G401 (cell line): ENCODE measurements around the gene CCDC30. TPM values are rescaled to one million over a fixed set of nuclear protein-coding genes. Genes with fewer than 3 reads are reported as not detected.
"Not testable (repeated sequence)": the region's sequence is repeated elsewhere in the genome, so short reads cannot be mapped to it uniquely, and the experiment has no call there.

Experiments
- DNase-seq: peaks from one replicate; pipeline ENCODE4 v3.0.0-alpha.2; 2015; ENCODE audit warnings: low spot score
- in situ Hi-C: cut with HindIII; loops from 2 replicates; pipeline ENCODE4 v1.10.0; 2016; ENCODE audit warnings: low sequenced_read_pairs, mixed read lengths
- total RNA-seq: library from RNA; depleted of rRNA; stranded (reverse); fragments of >200 nt; shearing (Covaris generic); gene quantifications from 2 replicates; pipeline ENCODE4 v1.2.3, GENCODE V29; 2014

The CCDC30 gene
- total RNA-seq, 1 experiment from 2014 or later: 3.4 TPM

- in situ Hi-C loops: no loop called here
- DNase-seq: no peak
These were observed 43.5 kb downstream of the CCDC30 start for GRCh38 chr1:42506576-42506975.

- in situ Hi-C loops, DNase-seq: not testable (repeated sequence)
These were observed 48.6 kb downstream of the CCDC30 start for GRCh38 chr1:42511581-42512155.

GRCh38 chr1:42518908-42519307 lies 55.8 kb downstream of the CCDC30 start:
- no peak for DNase-seq
- in situ Hi-C loops: no loop called here

GRCh38 chr1:42523171-42523570 lies 60.1 kb downstream of the CCDC30 start:
- in situ Hi-C loops: no loop called here
- DNase-seq: no peak

GRCh38 chr1:42524330-42524729 lies 61.2 kb downstream of the CCDC30 start:
- in situ Hi-C loops: no loop called here
- DNase-seq: no peak

- in situ Hi-C loops: no loop called here
- DNase-seq: no peak
These were observed 66.7 kb downstream of the CCDC30 start for GRCh38 chr1:42529724-42530181.

GRCh38 chr1:42531043-42531442 lies 68.0 kb downstream of the CCDC30 start:
- in situ Hi-C loops: no loop called here
- no peak for DNase-seq

GRCh38 chr1:42533101-42533863 lies 70.2 kb downstream of the CCDC30 start:
- in situ Hi-C loops: no loop called here
- no peak for DNase-seq

- in situ Hi-C loops: no loop called here
These were observed 78.0 kb downstream of the CCDC30 start for GRCh38 chr1:42541104-42541503.

GRCh38 chr1:42551180-42551579 lies 88.1 kb downstream of the CCDC30 start:
- in situ Hi-C loops: no loop called here
- DNase-seq: no peak

More at GRCh38 chr1:42541104-42541503, 78.0 kb downstream of the CCDC30 start:
- no peak for DNase-seq

GRCh38 chr1:42551590-42551989 lies 88.5 kb downstream of the CCDC30 start:
- in situ Hi-C loops: no loop called here
- DNase-seq: no peak

- DNase-seq: no peak
- in situ Hi-C loops: no loop called here
These were observed 89.5 kb downstream of the CCDC30 start for GRCh38 chr1:42552636-42553035.

GRCh38 chr1:42557230-42557851 lies 94.3 kb downstream of the CCDC30 start:
- in situ Hi-C loops: no loop called here
- no peak for DNase-seq

GRCh38 chr1:42567038-42567437 lies 104.0 kb downstream of the CCDC30 start:
- no peak for DNase-seq
- in situ Hi-C loops: no loop called here

- in situ Hi-C loops: no loop called here
- DNase-seq: no peak
These were observed 113.8 kb downstream of the CCDC30 start for GRCh38 chr1:42576935-42577334.

GRCh38 chr1:42586016-42586415 lies 122.9 kb downstream of the CCDC30 start:
- in situ Hi-C loops: no loop called here

GRCh38 chr1:42587753-42588152 lies 124.7 kb downstream of the CCDC30 start:
- no peak for DNase-seq
- in situ Hi-C loops: no loop called here

More at GRCh38 chr1:42586016-42586415, 122.9 kb downstream of the CCDC30 start:
- no peak for DNase-seq

GRCh38 chr1:42592811-42593210 lies 129.7 kb downstream of the CCDC30 start:
- in situ Hi-C loops: no loop called here
- DNase-seq: no peak

- in situ Hi-C loops: no loop called here
- DNase-seq: no peak
These were observed 130.5 kb downstream of the CCDC30 start for GRCh38 chr1:42593486-42594100.

GRCh38 chr1:42601472-42601871 lies 138.4 kb downstream of the CCDC30 start:
- in situ Hi-C loops: no loop called here
- DNase-seq: no peak
